Upper lobe of left lung (tissue), 4 donors: ENCODE data around the gene KRTAP5-2.

Experiments
- POLR2A ChIP-seq, 4 donors: fragments of 450-650 bp; IDR thresholded peaks; one replicate each; pipeline ENCODE4 v1.5.1; 2016 to 2017; ENCODE audit warnings: antibody characterized with exemption in 4 of 4, mild to moderate bottlenecking in 2 of 4
- POLR2AphosphoS5 ChIP-seq, 2 donors: sonication (generic); formaldehyde crosslinking; IDR thresholded peaks; one replicate each; pipeline ENCODE4 v1.5.1; 2017; ENCODE audit warnings: antibody characterized with exemption in 2 of 2
- TF ChIP-seq, protein P1 (sequence below), 6 experiments: fragments of 450-650 bp in 4 of 6; fragments of 200-600 bp in 2 of 6; sonication (generic) in 2 of 6; IDR thresholded peaks; one replicate each; pipeline ENCODE4 v1.5.1; 2016 to 2019; ENCODE audit warnings: antibody characterized with exemption in 6 of 6

DNA sequence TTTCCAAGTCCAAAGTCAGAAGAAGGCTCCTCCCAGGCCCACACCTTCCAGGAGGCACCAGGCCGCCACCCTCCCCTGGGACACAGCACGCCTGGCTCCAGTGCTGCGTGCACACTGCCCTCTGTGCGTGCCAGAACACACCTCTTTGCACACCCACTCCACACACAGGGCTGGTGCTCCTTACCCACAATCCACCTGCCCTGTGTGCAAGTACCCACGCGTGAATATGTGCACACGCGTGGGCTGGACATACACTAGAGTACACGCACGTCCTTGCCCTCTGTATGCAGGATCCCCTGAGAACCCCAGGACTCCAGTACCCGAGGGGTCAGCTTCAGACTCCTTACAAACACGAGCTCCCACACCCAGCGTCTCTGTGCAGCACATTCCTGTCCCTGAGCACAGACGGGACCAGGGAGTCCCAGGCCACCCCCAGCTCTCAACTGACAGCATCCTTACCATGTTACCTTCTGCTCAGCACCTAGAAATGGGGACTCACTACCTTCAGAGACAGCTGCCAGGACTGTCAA, 28.8 kb downstream of the KRTAP5-2 start:
- TF ChIP-seq, protein P1, sequence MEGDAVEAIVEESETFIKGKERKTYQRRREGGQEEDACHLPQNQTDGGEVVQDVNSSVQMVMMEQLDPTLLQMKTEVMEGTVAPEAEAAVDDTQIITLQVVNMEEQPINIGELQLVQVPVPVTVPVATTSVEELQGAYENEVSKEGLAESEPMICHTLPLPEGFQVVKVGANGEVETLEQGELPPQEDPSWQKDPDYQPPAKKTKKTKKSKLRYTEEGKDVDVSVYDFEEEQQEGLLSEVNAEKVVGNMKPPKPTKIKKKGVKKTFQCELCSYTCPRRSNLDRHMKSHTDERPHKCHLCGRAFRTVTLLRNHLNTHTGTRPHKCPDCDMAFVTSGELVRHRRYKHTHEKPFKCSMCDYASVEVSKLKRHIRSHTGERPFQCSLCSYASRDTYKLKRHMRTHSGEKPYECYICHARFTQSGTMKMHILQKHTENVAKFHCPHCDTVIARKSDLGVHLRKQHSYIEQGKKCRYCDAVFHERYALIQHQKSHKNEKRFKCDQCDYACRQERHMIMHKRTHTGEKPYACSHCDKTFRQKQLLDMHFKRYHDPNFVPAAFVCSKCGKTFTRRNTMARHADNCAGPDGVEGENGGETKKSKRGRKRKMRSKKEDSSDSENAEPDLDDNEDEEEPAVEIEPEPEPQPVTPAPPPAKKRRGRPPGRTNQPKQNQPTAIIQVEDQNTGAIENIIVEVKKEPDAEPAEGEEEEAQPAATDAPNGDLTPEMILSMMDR (IDR thresholded peaks at IDR 0.05): no peak
- TF ChIP-seq POLR2A (IDR thresholded peaks at IDR 0.05) (no peak), POLR2AphosphoS5 (IDR thresholded peaks at IDR 0.05) (no peak)
